Measurements from ENCODE around the gene PYGL.
A peak's percentile ranks its signal among the peaks of the same experiment; 100 is the strongest.
"Not testable (repeated sequence)": the region's sequence is repeated elsewhere in the genome, so short reads cannot be mapped to it uniquely, and the experiment has no call there.

PYGL gene

GRCh38 chr14:50954811-50955372 is 10.6 kb upstream of the PYGL start:
- peak; percentile 26 to 62 for DNase-seq

- no peak for DNase-seq
Observed at GRCh38 chr14:50953502-50953901, 9.2 kb upstream of the PYGL start.

DNA sequence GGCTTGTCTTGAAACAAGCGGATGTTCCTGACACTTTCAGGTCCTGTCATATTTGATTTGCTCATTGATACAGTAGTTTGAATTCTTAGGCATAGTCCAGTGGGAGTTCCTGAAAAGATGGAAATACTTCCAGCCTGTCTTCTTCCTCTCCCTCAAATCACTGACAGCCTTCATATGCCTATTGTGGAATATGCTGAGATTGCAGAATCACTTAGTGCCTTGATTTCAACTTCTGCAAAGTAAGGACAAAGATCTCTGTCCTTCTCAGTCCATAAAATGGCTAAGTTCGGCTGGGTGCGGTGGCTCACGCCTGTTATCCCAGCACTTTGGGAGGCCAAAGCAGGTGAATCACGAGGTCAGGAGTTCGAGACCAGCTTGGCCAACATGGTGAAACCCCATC is 6.7 kb upstream of the PYGL start:
- no peak for DNase-seq

DNA sequence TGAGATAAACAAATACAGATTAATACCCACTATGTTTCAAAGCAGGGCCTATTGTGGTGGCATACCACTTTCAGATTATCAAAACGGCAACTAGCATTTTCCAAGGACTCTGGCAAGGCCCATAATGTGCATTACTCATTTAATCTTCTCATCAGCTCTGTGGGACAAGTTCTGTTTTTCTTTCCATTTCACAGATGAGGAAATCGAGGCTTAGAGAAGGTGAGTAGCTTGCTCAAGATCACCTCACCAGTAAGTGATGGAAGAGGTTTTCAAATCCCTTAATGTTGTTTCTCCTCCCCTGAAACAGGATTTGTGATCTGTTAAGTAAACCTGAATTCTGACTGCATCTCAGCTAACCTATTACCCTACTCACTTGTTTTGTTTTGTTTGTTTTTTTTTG is 3.9 kb upstream of the PYGL start:
- no peak for DNase-seq

DNA sequence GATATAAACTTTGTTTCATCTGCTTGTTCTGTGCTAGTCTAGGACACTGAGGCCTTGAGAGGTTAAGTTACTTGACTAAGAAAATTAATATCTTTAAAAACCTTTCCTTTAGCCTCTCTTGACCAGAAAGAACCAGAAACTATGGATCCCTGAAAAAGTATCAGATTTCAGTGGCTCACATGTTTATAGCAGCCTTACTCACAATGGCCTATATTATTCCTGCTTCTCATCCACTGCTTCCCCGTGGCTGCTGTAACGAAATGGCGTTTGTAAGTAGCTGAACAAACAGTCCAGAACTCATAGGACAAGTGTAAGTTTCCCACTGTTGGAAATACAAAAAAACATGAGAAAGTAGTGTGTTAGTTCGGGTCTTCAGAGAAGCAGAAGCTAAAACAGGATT is 3.2 kb upstream of the PYGL start:
- no peak for DNase-seq

- no peak for DNase-seq
Observed at GRCh38 chr14:50946234-50946935, 2.1 kb upstream of the PYGL start.

- peak in 1 of 2 experiments; percentile 55 for DNase-seq
Observed at GRCh38 chr14:50944647-50945413, 547 bp upstream of the PYGL start.

GRCh38 chr14:50943261-50943942 is 881 bp downstream of the PYGL start:
- DNase-seq = no peak

- DNase-seq = not testable (repeated sequence)
Observed at GRCh38 chr14:50941638-50942037, 2.6 kb downstream of the PYGL start.

DNA sequence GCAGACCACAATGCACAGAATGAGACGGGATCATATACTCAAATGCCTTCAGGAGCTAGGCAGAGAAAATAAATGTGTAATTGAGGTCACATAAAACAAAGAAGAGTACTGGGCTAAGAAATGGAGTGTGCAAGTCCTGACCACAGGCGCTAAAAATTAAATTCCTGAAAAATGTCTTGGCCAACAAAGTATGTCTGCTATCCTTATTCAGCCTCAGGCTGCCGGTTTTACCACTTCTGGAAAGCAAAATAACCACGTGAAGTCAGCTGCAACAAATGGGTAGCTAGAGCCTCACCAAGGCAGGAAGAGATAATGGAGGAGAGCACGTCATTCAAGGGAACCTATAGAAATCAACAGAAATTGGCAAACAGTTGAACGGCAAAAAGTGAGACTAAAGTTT is 3.1 kb downstream of the PYGL start:
- no peak for DNase-seq

- DNase-seq = no peak
Observed at GRCh38 chr14:50937800-50938199, 6.5 kb downstream of the PYGL start.

DNA sequence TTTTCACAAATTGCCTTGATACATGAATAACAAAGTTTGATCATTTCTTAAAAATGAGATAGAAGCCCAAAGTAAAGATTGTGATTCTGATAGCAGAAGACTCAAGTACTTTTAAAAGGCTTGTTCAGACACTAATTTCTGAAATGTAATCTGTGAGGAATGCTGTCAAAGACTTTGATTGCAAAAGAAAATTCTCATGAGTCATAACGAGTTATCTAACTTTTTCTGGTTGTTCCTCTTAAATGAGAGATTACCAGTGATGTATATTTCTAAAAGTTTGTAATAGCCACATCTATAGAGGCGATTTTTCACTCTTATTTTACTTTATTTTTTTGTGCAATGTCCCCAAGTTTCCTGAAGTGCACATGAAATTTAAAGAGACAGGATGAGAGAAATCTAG is 7.0 kb downstream of the PYGL start:
- no peak for DNase-seq

DNA sequence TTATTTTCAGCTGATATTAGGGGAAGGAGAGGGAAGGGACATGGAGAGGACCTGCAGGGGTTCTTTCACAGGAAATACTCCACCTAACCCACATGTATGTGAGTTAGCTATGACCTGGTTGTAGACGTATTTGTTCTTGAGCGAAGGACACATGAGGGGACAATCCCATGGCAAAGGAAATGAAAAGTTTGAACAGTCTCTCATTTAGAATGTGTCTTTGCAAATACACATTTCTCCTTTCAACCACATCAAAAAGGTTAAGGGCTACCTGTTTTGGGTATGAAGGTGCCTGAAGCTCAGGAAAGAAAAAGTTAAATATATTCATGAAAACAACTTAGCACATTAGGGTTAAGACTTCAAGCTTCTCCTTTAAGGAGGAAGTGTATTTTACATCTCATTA is 7.4 kb downstream of the PYGL start:
- no peak for DNase-seq

DNA sequence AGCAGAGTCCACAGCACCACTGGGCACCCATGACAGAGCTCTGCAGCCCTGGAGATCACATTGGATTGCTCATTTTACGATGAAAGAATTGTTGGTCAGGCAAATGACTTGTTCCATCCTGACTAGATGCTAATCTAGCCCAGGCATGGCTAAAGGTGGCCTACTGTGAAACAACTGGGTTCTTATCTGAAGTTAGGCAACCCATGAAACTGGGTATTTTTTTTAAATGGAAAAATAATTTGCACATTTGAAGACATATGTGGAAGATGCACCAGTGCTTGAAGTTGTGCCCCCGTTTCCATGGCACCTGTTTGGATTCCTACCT is 8.3 kb downstream of the PYGL start:
- no peak for DNase-seq

DNA sequence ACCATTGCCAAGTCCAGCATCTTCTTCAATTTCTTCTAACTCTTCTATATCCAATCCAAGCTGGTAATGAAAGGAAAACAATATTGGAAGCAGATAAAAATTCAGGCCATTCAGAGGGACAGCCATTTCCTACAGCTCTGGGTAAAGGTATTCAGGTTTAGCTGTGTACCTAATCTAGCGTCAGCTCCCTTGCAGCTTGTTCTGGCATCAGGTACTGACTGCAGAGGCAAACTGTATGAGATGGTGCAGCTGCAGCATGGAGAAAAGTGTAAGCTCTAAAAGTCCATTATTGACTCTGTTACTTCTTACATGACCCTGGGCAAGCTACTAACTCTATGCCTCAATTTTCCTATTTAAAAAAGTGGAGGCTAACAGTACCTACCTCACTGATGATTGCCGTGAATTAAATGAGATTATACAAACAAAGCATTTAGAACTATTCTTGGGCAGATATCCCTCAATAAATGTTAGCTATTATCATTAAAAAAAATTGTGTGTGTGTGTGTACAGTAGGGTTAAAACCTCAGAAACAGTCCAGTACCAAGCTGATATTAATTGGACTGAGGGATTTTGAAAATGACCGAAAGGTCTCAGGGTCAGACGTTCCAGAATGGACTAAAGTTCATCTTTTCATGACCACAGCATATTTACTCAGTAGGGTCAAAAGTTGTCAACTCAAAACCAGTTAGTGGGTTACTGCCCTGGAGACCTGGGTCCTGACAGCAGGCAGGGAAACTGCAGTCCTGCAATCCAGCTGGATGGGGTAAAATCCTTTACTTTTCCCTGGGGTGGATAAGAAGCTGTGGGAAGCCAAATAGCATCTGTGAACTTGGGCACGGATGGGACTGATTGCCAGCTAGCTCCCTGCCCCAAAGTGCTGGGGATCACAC is 8.9 kb downstream of the PYGL start:
- no peak for DNase-seq

DNA sequence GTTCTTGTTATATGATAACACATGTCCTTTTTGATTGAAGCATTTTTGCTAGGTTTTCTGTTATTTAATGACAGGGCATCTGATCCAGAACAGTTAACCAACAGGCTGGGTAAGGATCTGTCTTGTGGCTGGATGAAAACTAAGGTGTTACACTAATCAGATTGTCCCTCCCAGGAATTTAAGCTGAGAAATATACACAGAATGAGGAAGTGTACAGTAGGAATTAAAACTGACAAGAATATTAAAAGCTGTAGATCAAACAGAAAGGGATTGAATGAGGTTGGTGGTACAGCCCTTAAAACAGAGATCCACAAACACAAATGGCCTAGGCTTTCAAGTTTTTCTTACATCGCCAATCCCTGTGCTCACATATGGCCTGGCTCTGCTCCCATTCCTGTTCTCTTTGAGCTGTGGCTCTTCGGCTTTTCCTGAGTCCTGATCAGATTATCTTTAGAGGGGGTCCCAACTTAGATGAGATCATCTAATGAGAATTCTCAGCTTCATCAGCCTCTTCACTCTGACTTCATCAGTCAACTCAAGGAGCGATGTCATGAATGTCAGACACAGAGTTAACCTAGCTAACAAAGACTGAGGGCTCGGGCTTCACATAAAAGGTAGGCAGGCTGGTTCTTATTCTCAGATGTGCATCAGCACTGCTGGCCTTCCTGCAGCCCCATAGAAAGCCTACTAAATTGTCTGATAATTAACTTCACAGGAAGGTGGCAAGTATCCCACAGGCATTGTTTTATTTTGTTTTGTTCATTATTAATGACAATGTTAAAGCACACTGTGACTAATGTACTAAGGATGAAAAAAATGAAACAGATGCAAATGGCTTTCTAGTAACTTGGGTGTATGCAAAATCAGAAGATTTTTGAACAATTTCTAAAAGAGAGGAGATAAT is 11.4 kb downstream of the PYGL start:
- DNase-seq = no peak

DNA sequence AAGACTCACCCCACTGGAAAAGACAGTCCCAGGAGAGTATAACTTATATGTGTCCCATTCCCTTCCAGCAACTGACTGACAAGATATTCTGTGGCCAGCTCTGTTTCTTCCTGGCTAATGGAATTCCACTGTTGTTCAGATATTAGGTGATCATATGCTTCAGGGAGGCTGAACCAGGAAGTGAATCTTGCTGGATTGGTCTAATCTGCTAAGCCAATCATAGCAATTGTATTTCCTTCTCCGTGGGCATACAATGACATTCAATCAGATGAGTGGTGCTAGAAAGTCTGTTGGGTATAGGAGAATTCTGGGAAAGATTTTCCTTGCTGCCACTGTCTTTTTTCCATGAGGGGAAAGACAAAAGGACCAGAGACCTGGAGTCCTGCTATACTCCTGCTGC is 12.1 kb downstream of the PYGL start:
- no peak for DNase-seq

DNA sequence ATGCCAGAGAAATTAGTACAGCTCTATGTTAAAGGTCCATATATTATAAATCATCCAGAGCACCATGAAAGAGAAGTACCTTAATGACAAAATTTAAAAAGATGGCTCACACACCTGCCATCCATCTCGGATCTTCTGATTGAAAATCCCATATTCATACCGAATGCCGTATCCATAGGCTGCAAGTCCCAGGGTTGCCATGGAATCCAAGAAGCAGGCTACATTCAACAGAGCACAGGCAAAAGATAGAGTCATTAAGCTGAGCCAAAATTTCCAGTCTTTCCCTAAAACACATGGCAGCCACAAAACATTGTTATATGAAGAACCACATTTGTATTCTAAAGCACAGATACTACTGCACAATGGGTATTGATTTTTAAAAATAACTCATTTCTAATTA is 12.7 kb downstream of the PYGL start:
- DNase-seq = no peak

DNA sequence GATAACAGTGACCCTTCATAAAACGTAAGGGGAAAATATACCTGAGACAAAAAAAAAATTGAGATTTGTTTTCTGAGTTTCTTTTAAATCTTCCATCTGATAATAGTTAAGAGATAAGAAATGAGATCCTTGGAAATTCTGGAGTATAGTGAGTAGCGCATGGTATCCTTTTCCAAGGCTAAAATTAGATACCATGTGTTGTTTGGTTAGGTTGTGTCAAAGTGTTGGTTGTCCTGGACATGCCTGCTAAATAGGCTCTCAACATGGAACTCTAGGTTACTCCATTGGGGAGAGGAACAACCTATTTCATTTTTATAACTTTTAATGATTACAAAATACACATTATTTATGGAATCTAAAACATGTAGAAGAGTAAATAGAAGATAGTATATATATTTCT is 14.8 kb downstream of the PYGL start:
- DNase-seq = no peak

DNA sequence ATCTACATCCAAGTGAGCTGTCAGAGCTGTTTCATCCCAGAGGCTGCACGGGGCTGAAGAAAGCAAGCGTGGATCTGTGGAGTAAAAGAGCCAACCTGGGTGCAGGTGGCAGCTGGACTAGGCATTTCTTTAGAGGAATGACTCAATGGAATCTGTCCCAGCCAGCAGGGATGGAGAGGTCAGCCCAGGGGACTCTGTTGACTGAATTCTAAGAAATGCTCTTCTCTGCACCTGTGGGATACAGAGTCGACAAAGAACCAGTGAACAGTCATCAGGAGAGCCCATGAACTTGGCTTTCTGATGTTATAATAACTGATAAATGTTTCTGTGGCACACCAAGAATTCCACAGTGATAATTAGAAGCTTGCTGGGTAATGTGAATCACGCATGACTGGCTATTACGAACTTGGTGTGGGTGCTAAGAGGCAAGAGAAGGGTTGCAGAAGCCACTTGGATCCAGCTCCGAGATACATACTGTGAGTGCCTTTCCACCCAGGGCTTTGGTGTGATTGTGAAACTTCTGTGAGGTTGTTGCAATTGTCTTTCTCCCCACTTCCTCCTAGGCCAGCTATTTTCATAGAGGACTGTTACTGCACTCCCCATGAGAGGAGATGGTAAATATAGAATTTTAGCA is 16.2 kb downstream of the PYGL start:
- no peak for DNase-seq

- no peak for DNase-seq
Observed at GRCh38 chr14:50926851-50927386, 17.4 kb downstream of the PYGL start.
